Upper lobe of left lung (tissue), 6 donors: Measurements from ENCODE around the gene IGIP. TPM values are rescaled to one million over a fixed set of nuclear protein-coding genes. Genes with fewer than 3 reads are reported as not detected.

Experiments used
- ATAC-seq, 2 donors: fragments of 200-7000 bp; cut with Tn5 transposase; one replicate each; pipeline ENCODE4 v1.9.1; 2022; ENCODE audit warnings: mild to moderate bottlenecking in 2 of 2, moderate library complexity in 2 of 2; ENCODE audit not compliant: low FRiP score in 2 of 2
- DNase-seq, 2 donors: peaks; one replicate each; pipeline ENCODE4 v3.0.0-alpha.2; 2019 to 2020
- H3K27ac ChIP-seq, 4 donors: fragments of 200-600 bp; sonication (generic); one replicate each; pipeline ENCODE4 v1.5.1; 2016 to 2019
- H3K27me3 ChIP-seq, 4 donors: fragments of 200-600 bp; sonication (generic); one replicate each; pipeline ENCODE4 v1.5.1; 2017 to 2019
- H3K36me3 ChIP-seq, 4 donors: fragments of 200-600 bp; sonication (generic); one replicate each; pipeline ENCODE4 v1.5.1; 2016 to 2019
- H3K4me1 ChIP-seq, 4 donors: fragments of 200-600 bp; sonication (generic); one replicate each; pipeline ENCODE4 v1.5.1; 2018 to 2019
- H3K4me3 ChIP-seq, 4 donors: fragments of 200-600 bp; sonication (generic); one replicate each; pipeline ENCODE4 v1.5.1; 2017 to 2019; ENCODE audit warnings: mild to moderate bottlenecking in 2 of 4, moderate library complexity in 1 of 4
- H3K9me3 ChIP-seq, 4 donors: fragments of 200-600 bp; sonication (generic); one replicate each; pipeline ENCODE4 v1.5.1; 2018 to 2019
- EP300 ChIP-seq, 4 donors: sonication (generic); formaldehyde crosslinking; IDR thresholded peaks; one replicate each; pipeline ENCODE4 v1.5.1; 2017; ENCODE audit warnings: antibody characterized with exemption in 4 of 4, control low read depth in 2 of 4
- POLR2A ChIP-seq, 4 donors: fragments of 450-650 bp; IDR thresholded peaks; one replicate each; pipeline ENCODE4 v1.5.1; 2016 to 2017; ENCODE audit warnings: antibody characterized with exemption in 4 of 4, mild to moderate bottlenecking in 2 of 4
- POLR2AphosphoS5 ChIP-seq, 2 donors: sonication (generic); formaldehyde crosslinking; IDR thresholded peaks; one replicate each; pipeline ENCODE4 v1.5.1; 2017; ENCODE audit warnings: antibody characterized with exemption in 2 of 2
- WGBS, 2 donors: methylation state at CpG; one replicate each; pipeline ENCODE4 v1.1.5; 2017 to 2018; 5-methylcytosine and 5-hydroxymethylcytosine counted together
- total RNA-seq, 6 donors: library from RNA; depleted of rRNA in 4 of 6; stranded (reverse); fragments of >200 nt in 4 of 6; gene quantifications; one replicate each; pipeline versions ENCODE4 v1.1.0 to v1.2.1, GENCODE V29; 2016 to 2021
- TF ChIP-seq, protein P1 (sequence below), 6 experiments: fragments of 450-650 bp in 4 of 6; fragments of 200-600 bp in 2 of 6; sonication (generic) in 2 of 6; IDR thresholded peaks; one replicate each; pipeline ENCODE4 v1.5.1; 2016 to 2019; ENCODE audit warnings: antibody characterized with exemption in 6 of 6
- donor health status: DM: no; HTN: no; CAD: no; lungs with moderate emphysema.
- donor health status: DM: no; HTN: yes; CAD: no; lungs with severe emphysema.

The IGIP gene
- total RNA-seq, 6 donors from 2014 or later, result 8.4 to 32.8 (median 11.8) TPM

DNA sequence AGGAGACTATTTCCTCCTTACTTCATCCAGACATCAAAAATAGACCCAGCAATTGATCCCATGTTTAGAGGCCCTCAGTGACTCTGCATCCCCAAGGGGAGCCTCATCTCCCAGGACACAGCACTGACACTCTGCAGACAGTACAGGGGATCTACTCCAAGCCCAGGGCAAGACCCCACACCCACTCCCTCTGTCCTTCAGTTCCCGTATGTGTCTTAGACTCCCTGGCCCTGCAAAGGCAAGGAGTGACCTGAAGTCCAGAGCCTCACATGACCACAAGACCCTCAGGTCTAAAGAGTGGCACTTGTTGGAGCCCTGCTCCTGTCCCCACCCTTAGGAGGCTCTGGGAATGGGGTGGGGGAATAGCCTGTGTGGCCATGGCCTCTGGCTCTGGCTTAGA, 21.7 kb downstream of the IGIP start:
- H3K27me3 ChIP-seq, result no peaks in the 10 kb centered on the region
- no peak for ATAC-seq
- TF ChIP-seq, protein P1, sequence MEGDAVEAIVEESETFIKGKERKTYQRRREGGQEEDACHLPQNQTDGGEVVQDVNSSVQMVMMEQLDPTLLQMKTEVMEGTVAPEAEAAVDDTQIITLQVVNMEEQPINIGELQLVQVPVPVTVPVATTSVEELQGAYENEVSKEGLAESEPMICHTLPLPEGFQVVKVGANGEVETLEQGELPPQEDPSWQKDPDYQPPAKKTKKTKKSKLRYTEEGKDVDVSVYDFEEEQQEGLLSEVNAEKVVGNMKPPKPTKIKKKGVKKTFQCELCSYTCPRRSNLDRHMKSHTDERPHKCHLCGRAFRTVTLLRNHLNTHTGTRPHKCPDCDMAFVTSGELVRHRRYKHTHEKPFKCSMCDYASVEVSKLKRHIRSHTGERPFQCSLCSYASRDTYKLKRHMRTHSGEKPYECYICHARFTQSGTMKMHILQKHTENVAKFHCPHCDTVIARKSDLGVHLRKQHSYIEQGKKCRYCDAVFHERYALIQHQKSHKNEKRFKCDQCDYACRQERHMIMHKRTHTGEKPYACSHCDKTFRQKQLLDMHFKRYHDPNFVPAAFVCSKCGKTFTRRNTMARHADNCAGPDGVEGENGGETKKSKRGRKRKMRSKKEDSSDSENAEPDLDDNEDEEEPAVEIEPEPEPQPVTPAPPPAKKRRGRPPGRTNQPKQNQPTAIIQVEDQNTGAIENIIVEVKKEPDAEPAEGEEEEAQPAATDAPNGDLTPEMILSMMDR (IDR thresholded peaks at IDR 0.05), result no peak
- TF ChIP-seq POLR2AphosphoS5 (IDR thresholded peaks at IDR 0.05) (no peak), EP300 (IDR thresholded peaks at IDR 0.05) (no peak), POLR2A (IDR thresholded peaks at IDR 0.05) (no peak)
- 100% methylated on average over 1 of the region's 1 CpG for WGBS, 2 donors
- H3K4me1 ChIP-seq, result peaks cover 25 to 36% (median 29%) of the 10 kb centered on the region in 4 donors
- H3K9me3 ChIP-seq, result no peaks in the 10 kb centered on the region
- no peak for DNase-seq
- H3K27ac ChIP-seq, result no peak overlapping the region
- no peaks in the 10 kb centered on the region for H3K36me3 ChIP-seq
- H3K4me3 ChIP-seq, result no peak overlapping the region

DNA sequence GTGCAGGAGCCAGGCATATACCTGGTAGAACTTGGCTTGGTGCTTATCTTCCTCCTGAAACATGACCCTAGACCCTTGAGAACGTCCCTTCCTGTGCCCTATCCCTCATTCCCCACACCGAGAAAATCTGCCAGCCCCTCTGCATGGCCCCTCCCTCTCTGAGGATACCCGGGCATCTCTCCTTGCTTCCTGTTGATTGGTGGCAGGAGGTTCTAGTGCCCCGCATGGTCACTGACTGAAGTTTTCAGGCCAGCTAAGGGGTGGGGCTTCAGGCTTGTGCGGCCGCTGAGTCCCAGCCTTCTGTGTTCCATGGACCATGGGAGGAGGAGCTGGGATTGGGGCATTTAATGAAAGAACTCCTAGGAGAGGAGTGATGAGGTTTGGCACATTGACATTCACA, 22.8 kb downstream of the IGIP start:
- ATAC-seq, result no peak
- no peak overlapping the region for H3K4me3 ChIP-seq
- no peaks in the 10 kb centered on the region for H3K9me3 ChIP-seq
- DNase-seq, result no peak
- no peaks in the 10 kb centered on the region for H3K27me3 ChIP-seq
- TF ChIP-seq POLR2AphosphoS5 (IDR thresholded peaks at IDR 0.05) (no peak), POLR2A (IDR thresholded peaks at IDR 0.05) (no peak), EP300 (IDR thresholded peaks at IDR 0.05) (no peak)
- TF ChIP-seq, protein P1 (IDR thresholded peaks at IDR 0.05), result no peak
- WGBS, 2 donors, result 47 to 51% methylated on average over 4 to 5 of the region's 6 CpGs
- H3K4me1 ChIP-seq, result peaks cover 35 to 46% (median 39%) of the 10 kb centered on the region in 4 donors
- H3K27ac ChIP-seq, result no peak overlapping the region
- no peaks in the 10 kb centered on the region for H3K36me3 ChIP-seq

DNA sequence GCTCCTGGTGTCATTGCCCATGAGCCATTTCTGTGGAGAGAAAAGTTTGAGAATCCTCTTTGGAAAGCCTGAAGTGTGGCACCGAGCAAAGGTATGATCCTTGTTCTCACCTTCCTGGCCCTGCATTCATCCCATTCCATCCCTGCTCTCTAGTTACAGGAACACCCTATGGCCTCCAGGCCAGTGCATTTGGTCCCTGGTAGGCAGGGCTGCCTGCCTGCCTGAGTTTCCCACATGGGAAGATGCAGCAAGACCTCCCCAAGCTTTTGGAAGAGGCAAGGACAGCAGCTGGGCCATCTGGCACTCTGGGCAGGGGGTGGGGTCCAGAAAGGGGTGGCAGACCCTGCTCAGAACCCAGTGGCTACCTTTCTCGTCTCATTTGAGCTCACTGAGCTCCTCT, 24.5 kb downstream of the IGIP start:
- WGBS, 2 donors, result 65 to 84% methylated on average over 2 of the region's 2 CpGs
- DNase-seq (no peak), ATAC-seq (no peak)

DNA sequence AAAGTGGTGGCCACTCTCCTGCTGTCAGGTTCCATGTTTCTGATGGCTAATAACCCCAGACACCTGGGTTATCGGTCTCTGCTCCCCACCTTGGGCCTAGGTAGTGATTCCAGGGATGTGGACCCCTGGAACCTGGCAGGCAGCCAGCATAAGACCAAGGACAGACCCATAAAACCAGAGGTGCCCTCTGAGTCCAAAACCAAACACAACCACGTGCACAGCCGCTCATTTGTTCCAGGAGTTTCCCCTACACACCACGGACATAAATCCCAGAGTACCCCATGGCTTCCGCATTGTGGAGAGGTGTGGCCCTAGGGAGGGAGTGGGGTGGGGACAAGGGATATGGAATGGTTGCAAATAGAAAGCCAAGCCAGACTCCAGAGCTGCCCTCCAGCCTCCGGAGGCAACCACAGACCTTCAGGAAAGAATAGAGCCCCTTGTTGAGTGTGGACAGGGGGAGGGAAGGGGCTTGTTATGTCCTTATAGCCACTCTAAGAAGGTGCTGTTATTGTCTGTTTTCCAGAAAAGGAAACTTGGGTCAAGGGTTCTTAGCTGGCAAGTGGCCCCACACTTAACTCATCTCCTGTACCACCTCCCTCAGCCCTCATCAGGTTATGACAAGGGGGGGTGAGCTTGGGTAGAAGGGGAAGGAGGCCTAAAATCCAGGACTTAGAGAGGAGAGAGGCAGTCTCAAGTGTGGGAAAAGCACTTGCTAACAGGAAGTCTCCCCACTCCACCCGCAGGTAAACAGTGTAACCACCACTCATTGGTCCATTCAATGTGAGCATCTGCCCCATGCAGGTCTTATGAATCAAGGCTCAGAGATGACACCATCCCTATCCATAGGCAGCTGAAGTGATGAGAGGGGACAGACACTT, 25.6 kb downstream of the IGIP start:
- no peaks in the 10 kb centered on the region for H3K9me3 ChIP-seq
- TF ChIP-seq POLR2A (IDR thresholded peaks at IDR 0.05), result no peak
- TF ChIP-seq POLR2AphosphoS5 (IDR thresholded peaks at IDR 0.05), result no peak
- no peak for TF ChIP-seq EP300 (IDR thresholded peaks at IDR 0.05)
- TF ChIP-seq, protein P1 (IDR thresholded peaks at IDR 0.05), result no peak
- H3K36me3 ChIP-seq, result no peaks in the 10 kb centered on the region
- DNase-seq, result no peak
- ATAC-seq, result no peak
- peaks cover 24 to 57% (median 40%) of the 10 kb centered on the region in 4 donors for H3K4me1 ChIP-seq
- no peak overlapping the region for H3K4me3 ChIP-seq
- WGBS, 2 donors, result 61 to 62% methylated on average over 6 to 7 of the region's 7 CpGs
- no peaks in the 10 kb centered on the region for H3K27me3 ChIP-seq
- peak overlapping the region in 1 of 4 donors; percentile 70 for H3K27ac ChIP-seq

More for the DNA sequence above, 24.5 kb downstream of the IGIP start:
- Histone ChIP-seq H3K36me3 (no peaks in the 10 kb centered on the region), H3K27ac (no peak overlapping the region), H3K4me3 (no peak overlapping the region), H3K27me3 (no peaks in the 10 kb centered on the region), H3K9me3 (no peaks in the 10 kb centered on the region), H3K4me1 (peaks cover 35 to 59% (median 44%) of the 10 kb centered on the region in 4 donors)
- TF ChIP-seq POLR2A (IDR thresholded peaks at IDR 0.05) (no peak), POLR2AphosphoS5 (IDR thresholded peaks at IDR 0.05) (no peak), EP300 (IDR thresholded peaks at IDR 0.05) (no peak)
- TF ChIP-seq, protein P1 (IDR thresholded peaks at IDR 0.05), result no peak
